GM10248 (cell line): ENCODE measurements around the gene C10orf90.

ENCODE experiments used
- CTCF ChIA-PET: fragments of 300-600 bp; sonication (Branson Sonifier 250); formaldehyde crosslinking; extraction: SDS; loops from one replicate; lab custom pipeline; 2021; ENCODE audit warnings: antibody characterized with exemption; lab: Yijun Ruan, JAX
- POLR2A ChIA-PET: fragments of 350-650 bp; sonication (Branson Sonifier 250); formaldehyde crosslinking; extraction: SDS; loops from one replicate; lab custom pipeline; 2020; ENCODE audit warnings: antibody characterized with exemption; lab: Yijun Ruan, JAX
- DNase-seq: peaks from one replicate; pipeline ENCODE4 v3.0.0; 2012; ENCODE audit errors: extremely low spot score
- TF ChIP-seq, protein P1 (sequence below): IDR thresholded peaks from 2 replicates; pipeline ENCODE4 v1.5.1; 2012; ENCODE audit warnings: mild to moderate bottlenecking, low read depth; ENCODE audit errors: extremely low read depth, missing control alignments, control extremely low read depth

C10orf90 gene

DNA sequence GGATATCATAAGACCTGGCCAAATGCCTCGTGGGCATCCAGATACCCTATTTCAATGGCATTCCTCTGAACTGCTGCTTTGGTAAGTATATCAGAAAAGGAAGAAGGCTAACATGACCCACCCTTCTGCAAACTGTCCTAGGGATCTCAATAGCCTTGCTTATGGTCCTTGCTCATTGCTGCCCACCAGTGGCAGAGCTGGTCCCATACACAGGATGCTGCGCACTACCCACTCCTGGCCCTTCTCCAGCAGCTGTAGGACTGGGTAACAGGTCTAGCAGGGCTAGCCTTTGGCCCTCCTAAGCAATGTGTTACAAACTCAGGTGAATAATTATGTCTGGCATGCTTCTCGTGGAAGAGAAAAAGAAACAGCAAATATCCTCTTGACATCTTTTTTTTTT lies 72.5 kb downstream of the C10orf90 start:
- ChIA-PET CTCF (interaction anchor here (0.8 to 1.2 kb wide), 3 partner anchors 615 to 729 kb away, joined by 3 to 5 read pairs (median 4); no protein-coding TSS in a partner anchor), POLR2A (no interaction called here)
- TF ChIP-seq, protein P1, sequence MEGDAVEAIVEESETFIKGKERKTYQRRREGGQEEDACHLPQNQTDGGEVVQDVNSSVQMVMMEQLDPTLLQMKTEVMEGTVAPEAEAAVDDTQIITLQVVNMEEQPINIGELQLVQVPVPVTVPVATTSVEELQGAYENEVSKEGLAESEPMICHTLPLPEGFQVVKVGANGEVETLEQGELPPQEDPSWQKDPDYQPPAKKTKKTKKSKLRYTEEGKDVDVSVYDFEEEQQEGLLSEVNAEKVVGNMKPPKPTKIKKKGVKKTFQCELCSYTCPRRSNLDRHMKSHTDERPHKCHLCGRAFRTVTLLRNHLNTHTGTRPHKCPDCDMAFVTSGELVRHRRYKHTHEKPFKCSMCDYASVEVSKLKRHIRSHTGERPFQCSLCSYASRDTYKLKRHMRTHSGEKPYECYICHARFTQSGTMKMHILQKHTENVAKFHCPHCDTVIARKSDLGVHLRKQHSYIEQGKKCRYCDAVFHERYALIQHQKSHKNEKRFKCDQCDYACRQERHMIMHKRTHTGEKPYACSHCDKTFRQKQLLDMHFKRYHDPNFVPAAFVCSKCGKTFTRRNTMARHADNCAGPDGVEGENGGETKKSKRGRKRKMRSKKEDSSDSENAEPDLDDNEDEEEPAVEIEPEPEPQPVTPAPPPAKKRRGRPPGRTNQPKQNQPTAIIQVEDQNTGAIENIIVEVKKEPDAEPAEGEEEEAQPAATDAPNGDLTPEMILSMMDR, result peak; percentile 36
- DNase-seq, result peak; percentile 20

DNA sequence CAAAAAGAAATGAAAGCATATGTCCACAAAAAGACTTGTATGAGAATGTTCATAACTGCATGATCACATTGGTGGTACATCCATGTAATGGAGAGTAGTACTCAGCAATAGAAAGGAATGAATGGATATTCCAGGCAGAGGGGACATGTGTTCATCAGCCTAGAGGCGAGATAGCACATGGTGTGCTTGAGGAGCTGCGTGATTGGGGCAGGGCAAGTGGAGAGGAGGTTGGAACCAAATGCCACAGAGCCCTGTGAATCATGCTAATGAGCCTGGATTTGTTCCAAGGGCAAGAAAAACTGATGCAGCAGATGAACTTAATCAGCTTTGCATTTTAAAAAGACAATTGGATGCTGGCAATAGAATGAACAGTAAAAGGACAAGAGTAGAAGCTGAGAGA lies 73.3 kb downstream of the C10orf90 start:
- CTCF ChIA-PET, result interaction anchor here (0.8 kb wide), 1 partner anchor 614 kb away, joined by 4 read pairs; no protein-coding TSS in a partner anchor
- POLR2A ChIA-PET, result no interaction called here
- TF ChIP-seq, protein P1, result no peak
- DNase-seq, result no peak

- ChIA-PET POLR2A (no interaction called here), CTCF (no interaction called here)
- TF ChIP-seq, protein P1, result no peak
- no peak for DNase-seq
These were observed 73.9 kb downstream of the C10orf90 start for GRCh38 chr10:126596472-126597016.

DNA sequence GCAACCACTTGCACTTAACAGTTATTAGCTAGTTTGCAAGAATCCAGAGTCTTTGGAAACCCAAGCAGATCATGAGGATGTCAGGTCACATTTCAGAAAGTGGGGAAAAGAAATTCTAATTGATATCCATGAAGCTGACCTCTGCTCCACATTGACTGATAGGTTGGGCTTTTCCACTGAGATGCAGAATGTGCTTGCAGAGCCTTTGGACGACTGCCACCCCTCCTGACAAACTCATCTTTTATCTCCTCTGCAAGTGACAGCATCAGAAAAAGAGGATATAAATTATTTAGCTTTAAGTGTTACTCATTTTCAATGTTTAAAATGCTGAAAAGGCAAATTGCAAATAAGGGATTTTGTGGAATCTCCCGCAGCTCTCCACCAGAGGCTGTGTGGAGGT lies 75.3 kb downstream of the C10orf90 start:
- ChIA-PET CTCF (no interaction called here), POLR2A (no interaction called here)
- no peak for DNase-seq
- TF ChIP-seq, protein P1, result no peak

DNA sequence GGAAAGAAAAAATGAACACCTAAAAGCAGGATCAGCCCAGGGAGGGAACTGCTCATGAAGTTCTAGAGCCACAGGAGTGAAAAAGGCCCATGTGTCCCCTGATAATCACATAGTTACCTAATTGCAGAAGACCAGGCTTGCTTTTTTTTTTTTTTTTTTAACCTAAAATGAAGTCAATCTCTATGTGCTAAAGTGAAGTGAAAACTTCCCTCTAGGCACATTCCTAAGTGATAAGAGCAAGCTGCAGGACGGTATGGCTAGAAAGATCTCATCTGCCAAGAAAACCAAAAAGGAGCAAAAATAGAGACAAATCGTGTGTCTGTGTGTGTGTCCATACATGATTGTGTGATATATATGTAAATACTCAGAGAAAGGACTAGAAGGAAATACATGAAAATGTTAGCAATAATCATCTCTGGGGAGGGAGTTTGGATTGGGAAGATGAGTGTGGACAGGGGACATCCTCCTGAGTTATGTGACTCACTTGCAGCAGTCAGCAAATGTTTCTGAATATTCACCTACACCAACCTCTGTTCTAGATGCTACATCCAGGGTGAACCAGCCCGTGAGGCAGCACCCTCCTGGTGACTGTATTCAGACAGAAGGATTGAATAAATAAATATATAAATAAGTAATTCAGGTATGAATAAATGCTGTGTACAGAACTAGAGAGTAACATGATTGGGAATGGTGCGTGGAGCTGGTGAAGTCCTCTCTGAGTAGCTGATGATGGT lies 76.4 kb downstream of the C10orf90 start:
- DNase-seq, result no peak
- CTCF ChIA-PET, result no interaction called here
- POLR2A ChIA-PET, result no interaction called here
- TF ChIP-seq, protein P1, result no peak

DNA sequence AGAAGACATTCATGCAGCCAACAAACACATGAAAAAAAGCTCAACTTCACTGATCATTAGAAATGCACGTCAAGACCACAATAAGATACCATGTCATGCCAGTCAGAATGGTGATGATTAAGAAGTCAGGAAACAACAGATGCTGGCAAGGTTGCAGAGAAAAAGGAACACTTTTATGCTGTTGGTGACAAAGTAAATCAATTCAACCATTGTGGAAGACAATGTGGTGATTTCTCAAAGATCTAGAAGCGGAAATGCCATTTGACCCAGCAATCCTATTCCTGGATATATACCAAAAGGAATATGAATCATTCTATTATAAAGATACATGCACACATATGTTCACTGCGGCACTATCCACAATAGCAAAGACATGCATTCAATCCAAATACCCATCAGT lies 77.6 kb downstream of the C10orf90 start:
- POLR2A ChIA-PET, result no interaction called here
- CTCF ChIA-PET, result no interaction called here
- DNase-seq, result no peak
- TF ChIP-seq, protein P1, result no peak
